HG03280 (cell line): Measurements from ENCODE around the gene THBS1.

ENCODE experiments used
- ATAC-seq: cut with Tn5 transposase; IDR thresholded peaks from one replicate; pipeline ENCODE4 v1.9.1; 2021; ENCODE audit warnings: mild to moderate bottlenecking, moderate library complexity; ENCODE audit not compliant: unreplicated experiment

Gene THBS1

DNA sequence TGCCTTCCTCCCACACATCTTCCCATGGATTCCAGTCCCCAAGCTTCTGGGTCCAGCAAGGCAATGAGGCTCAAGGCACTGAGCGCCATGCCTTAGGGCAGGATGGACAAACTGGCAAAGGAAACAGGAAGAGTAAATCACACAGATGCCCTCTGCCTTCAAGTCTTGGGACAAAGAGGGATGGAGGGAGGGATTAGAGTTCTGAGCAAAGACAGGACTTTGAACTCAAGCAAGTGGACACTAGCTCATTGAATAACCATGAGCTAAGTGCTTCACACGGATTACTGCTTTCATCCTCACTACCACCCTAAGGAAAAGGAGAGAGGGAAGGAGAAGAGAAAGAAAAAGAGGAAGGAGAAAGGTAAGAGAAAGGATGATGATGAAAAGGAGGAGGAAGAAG lies 7.6 kb upstream of the THBS1 start:
- no peak for ATAC-seq

DNA sequence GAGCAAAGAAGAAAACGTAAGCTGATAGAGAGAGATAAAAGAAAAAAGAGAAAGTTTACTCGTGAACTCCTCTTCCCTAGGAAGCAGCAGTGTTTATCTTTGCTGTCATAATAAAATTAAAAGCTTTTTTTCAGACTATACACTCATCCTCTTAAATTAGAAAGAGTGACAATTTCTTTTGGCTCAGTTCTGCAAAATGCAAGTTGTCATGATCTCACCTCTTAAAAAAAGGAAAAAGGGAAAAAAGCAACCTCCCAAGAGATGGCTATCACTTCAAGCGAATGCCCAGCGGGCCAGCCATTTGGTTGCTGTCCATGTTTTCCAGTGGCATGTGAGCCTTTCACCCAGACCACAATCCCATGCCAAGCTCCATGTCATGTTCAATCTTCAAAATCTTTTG lies 7.0 kb upstream of the THBS1 start:
- no peak for ATAC-seq

- no peak for ATAC-seq
Observed at GRCh38 chr15:39574427-39574826, 6.5 kb upstream of the THBS1 start.

DNA sequence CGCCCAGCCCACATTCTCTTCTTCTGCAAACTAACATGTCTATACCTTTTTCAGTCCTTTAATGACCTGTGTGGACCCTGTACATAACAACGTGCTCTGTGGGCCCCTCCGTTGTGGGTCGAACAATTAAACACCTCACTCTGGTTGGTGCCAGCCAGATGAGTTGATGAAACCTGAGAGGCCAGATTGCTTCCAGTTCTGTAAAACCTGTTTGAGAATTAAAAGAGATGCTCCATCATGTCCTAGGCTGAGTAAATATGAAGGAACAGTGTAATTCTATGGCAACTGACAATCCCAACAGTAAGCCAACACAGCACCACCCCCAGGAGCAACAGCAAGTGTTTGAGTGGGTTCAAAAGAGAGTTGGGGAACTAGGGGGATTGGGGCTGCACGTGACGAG lies 5.7 kb upstream of the THBS1 start:
- ATAC-seq = no peak

DNA sequence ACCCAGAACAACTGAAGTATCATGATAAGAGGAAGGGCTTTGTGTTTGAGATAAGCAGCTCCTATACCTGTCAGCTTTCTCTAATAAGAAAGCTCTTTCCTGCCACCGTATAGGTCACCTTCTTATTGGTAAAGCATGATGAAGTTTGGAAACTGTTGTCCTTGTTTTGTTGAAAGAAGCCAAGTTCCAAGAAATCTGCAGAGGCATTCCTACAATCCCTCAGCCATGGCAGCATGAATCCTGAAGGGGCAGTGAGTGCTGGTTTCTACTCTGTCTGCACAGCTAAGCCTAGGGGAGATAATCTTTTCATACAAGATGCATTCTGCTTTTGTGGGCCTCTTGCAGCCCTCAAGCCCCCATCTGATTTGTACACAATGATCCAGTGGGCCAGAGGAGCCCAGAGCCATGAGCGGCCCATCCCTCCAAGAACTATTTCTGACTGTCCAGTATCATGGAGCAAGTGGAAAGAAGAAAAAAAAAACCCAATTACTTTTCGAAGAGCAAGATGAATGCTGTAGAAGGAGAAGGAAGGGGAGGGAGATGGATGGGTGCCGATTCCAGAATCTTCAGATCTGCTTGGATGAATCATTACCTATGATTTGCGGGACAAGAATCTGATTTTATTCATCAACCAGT lies 1.9 kb upstream of the THBS1 start:
- ATAC-seq = no peak

DNA sequence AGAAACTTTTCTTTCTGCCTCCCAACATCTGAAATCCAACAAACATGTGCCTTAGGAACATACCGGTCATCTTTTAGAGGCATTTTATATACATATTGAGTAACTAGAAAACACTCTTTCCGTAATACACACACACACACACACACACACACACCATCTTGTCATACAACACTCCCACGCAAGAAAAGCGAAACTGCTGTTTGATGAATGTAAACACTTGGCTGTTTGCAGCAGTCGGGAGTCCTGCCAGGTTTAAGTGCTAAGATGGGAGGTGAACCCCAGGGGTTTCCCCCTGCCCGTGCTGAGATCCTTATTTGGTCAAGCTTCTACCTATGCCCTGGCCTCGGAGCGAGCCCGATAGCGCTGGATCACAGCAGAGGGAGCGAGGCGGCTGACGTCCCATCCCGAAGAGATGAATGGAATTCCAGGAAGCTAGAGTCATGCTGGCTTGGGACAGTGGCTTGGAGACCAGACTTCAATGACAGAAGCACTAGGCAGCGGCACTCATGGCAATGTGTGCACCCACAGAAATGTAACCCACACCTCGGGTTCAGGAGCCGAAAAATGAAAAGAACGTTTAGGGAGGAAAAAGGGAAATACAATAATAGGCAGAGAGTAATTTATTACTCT lies 1.3 kb upstream of the THBS1 start:
- no peak for ATAC-seq

GRCh38 chr15:39580117-39580484 lies 778 bp upstream of the THBS1 start:
- peak; percentile 86 for ATAC-seq

GRCh38 chr15:39581242-39581792 lies 438 bp downstream of the THBS1 start:
- ATAC-seq = no peak

DNA sequence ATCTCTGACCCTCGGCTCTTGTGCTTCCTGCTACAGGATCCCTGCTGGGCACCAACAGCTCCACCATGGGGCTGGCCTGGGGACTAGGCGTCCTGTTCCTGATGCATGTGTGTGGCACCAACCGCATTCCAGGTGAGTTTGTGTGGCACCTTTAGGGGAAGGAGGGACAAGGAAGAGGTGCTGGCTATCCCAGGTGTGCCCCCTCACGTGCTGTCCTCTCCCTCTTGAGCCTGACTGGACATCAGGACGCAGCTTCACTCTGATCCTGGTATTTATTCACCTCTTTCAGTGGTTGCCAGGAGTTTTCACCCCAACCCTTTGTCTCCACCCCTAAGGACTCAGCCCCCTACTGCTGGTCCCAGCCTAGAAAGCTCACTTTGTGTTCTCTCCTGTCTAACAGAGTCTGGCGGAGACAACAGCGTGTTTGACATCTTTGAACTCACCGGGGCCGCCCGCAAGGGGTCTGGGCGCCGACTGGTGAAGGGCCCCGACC lies 960 bp downstream of the THBS1 start:
- no peak for ATAC-seq

DNA sequence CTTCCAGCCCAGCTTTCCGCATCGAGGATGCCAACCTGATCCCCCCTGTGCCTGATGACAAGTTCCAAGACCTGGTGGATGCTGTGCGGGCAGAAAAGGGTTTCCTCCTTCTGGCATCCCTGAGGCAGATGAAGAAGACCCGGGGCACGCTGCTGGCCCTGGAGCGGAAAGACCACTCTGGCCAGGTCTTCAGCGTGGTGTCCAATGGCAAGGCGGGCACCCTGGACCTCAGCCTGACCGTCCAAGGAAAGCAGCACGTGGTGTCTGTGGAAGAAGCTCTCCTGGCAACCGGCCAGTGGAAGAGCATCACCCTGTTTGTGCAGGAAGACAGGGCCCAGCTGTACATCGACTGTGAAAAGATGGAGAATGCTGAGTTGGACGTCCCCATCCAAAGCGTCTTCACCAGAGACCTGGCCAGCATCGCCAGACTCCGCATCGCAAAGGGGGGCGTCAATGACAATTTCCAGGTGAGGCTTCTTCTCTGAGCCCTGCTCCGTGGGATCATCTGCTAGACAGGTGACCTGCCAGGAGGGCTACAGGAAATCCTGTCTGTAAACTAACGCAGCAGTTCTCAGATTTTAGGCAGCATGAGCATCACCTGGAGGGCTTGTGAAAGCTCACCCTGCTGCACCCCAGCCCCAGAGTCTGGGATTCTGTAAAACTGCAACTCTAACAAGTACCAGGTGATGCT lies 1.6 kb downstream of the THBS1 start:
- no peak for ATAC-seq

GRCh38 chr15:39582977-39583595 lies 2.2 kb downstream of the THBS1 start:
- ATAC-seq = no peak

- no peak for ATAC-seq
Observed at GRCh38 chr15:39583596-39584265, 2.9 kb downstream of the THBS1 start.

- ATAC-seq = no peak
Observed at GRCh38 chr15:39584266-39584659, 3.4 kb downstream of the THBS1 start.

DNA sequence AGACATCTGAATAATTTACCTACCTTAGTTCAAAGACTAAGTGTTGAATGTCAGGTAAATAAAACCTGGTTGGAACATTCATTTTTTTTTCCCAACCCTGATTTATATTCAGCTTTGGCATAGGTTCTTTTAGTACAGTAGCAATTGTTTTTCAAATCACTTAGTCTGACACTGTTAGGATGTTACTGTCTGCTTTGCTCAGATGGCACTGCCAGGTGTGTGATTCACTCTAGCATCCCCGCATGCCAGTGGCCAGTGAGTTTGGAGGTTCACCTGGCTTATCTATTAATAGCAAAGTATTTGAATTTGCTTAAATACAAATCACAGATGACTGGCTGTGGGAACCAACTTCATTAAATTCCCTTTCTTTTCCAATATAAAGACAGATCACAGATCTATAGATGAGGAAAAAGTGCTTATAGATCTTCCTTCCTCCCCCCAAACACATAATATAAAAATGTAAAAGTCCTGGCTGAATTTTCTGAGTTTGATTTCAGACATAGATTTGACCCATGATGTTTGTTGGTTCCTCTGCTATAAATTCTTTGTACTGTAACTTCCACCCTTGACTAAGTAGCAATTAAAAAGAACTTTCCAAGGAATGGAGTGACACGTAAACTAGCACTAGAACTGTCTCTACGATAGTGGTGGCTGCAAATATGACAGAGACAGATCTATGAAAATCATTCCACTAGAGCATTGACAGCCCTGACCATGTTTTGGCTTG lies 3.9 kb downstream of the THBS1 start:
- ATAC-seq = no peak

DNA sequence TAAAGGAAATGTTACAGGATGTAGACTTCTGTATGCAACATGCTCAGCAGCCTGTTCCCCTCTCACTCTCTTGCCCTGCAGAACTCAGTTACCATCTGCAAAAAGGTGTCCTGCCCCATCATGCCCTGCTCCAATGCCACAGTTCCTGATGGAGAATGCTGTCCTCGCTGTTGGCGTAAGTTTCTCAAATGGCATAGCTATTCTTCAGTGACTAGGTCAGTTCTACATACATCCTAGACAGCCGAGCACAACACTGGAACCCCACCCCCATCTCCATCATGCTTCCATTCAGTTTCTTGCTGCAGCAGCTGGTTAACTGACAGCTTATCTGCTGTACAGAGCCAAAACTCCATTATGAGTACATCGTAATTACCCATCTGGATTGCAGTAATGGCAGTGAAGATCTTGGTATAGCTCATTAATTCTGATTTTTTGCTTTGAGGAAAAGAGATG lies 4.5 kb downstream of the THBS1 start:
- ATAC-seq = no peak

DNA sequence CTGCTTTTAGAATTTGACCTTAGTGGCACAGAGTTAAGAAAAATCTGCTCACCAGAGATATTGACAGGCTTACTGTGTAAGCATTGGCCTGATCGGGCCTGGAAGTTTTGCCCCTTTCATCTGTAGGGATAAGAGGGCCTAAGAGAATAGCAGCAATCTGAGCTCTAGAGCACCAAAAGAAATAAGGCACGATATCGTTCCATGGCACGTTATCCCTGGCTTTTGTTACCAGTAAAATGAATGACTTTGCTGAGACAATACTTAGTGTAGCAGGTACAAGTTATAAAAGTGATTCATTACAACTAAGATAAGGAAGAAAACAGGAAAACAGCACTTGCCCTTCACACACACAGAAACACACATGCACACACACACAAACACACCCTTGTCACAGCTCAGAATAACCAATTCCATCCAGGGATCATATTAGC lies 5.0 kb downstream of the THBS1 start:
- ATAC-seq = no peak

GRCh38 chr15:39586387-39587095 lies 5.7 kb downstream of the THBS1 start:
- no peak for ATAC-seq

- ATAC-seq = no peak
Observed at GRCh38 chr15:39587096-39587721, 6.3 kb downstream of the THBS1 start.
